ENCODE results near the gene MYLK2.

GRCh38 chr20:31824554-31825313 lies 5.6 kb downstream of the MYLK2 start:
- TF ChIP-seq CTCF (optimal IDR thresholded peaks at IDR 0.05 in 1 of 3, IDR thresholded peaks at IDR 0.05 in 1 of 3, conservative IDR thresholded peaks at IDR 0.05 in 1 of 3; ENCODE audit: extremely low read depth in 1 of 3, insufficient read depth in 2 of 3, low read length in 3 of 3) (no peak), EZH2 (IDR thresholded peaks at IDR 0.05; ENCODE audit: low read length) (no peak)

All from keratinocyte (primary cell).